Parathyroid adenoma (tissue), 2 donors: ENCODE measurements around the gene UGT3A1.
"Not testable (repeated sequence)": the region's sequence is repeated elsewhere in the genome, so short reads cannot be mapped to it uniquely, and the experiment has no call there.

Experiments
- H2AFZ ChIP-seq: fragments of 300-600 bp; sonication (generic); one replicate; pipeline ENCODE4 v1.7.0; 2017; ENCODE audit warnings: antibody characterized with exemption, mild to moderate bottlenecking
- H3K27ac ChIP-seq: fragments of 300-600 bp; sonication (generic); one replicate; pipeline ENCODE4 v1.7.0; 2017
- H3K27me3 ChIP-seq: fragments of 300-600 bp; sonication (generic); one replicate; pipeline ENCODE4 v1.7.0; 2017; ENCODE audit warnings: low read length; ENCODE audit not compliant: control insufficient read depth, insufficient read depth
- H3K36me3 ChIP-seq: fragments of 300-600 bp; sonication (generic); one replicate; pipeline ENCODE4 v1.7.0; 2017; ENCODE audit warnings: low read length; ENCODE audit not compliant: control insufficient read depth, insufficient read depth
- H3K4me1 ChIP-seq: fragments of 300-600 bp; sonication (generic); one replicate; pipeline ENCODE4 v1.7.0; 2017; ENCODE audit warnings: control low read depth
- H3K4me2 ChIP-seq: fragments of 300-600 bp; sonication (generic); one replicate; pipeline ENCODE4 v1.7.0; 2017; ENCODE audit warnings: low read length
- H3K4me3 ChIP-seq: fragments of 300-600 bp; sonication (generic); one replicate; pipeline ENCODE4 v1.7.0; 2017; ENCODE audit warnings: low read depth, low read length
- H3K79me2 ChIP-seq: fragments of 300-600 bp; sonication (generic); one replicate; pipeline ENCODE4 v1.7.0; 2017; ENCODE audit warnings: control low read depth
- H3K9ac ChIP-seq: fragments of 300-600 bp; sonication (generic); one replicate; pipeline ENCODE4 v1.7.0; 2017; ENCODE audit warnings: mild to moderate bottlenecking
- H3K9me3 ChIP-seq: fragments of 300-600 bp; sonication (generic); one replicate; pipeline ENCODE4 v1.7.0; 2017; ENCODE audit warnings: low read length; ENCODE audit not compliant: control insufficient read depth
- CTCF ChIP-seq: fragments of 300-600 bp; sonication (generic); IDR thresholded peaks from one replicate; pipeline ENCODE4 v1.7.0; 2017; ENCODE audit warnings: antibody characterized with exemption, mild to moderate bottlenecking
- donor health status: primary hyperparathyroidism.

Gene UGT3A1

DNA sequence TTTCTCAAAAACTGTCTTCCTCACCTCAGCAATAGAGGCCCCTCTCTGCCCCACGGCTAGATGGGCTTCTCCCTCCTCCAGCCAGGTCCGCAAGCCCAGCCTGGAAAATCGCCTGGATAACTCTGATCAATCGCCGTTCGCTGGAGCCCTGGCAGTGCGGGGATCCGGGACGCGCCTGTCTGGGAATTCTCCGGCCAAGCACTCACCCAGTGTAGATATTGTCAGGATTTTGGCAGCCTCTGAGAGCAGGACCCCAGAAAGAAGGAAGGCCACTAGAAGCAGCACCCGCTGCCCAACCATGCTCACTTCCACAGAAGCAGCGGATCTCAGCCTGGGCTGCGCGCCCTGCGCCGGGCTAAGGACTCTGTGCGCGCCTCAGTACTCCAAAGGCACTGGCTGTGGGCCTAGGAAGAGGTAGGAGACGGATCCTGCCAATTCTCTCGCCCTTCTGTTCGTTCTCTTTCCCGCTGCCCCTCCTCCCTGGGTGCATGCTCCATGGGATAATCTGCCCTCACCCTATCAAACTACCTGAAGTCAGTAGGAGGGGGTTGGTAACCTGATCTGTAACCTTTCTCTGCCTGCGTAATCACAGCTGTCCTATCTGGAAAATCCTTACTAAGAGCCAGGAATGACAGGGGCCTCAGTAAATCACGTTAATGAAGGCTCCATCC, at the start of gene UGT3A1:
TSS of gene UGT3A1 (minus strand) at position 450 of the 671 bp plus-strand sequence. CDS start at position 300, 150 bp downstream.
- Histone ChIP-seq H3K4me3 (no peak within 1 kb of the TSS), H2AFZ (no peak within 1 kb of the TSS), H3K4me2 (no peak within 1 kb of the TSS), H3K36me3 (no peaks in the 10 kb centered on the region), H3K9ac (no peak within 1 kb of the TSS), H3K9me3 (no peaks in the 10 kb centered on the region), H3K27me3 (no peaks in the 10 kb centered on the region), H3K27ac (no peak within 1 kb of the TSS), H3K79me2 (no peaks in the 10 kb centered on the region), H3K4me1 (no peaks in the 10 kb centered on the region)
- TF ChIP-seq CTCF = no peak

- Histone ChIP-seq H3K4me2 (no peak overlapping the region), H3K4me3 (no peak overlapping the region)
Measured at GRCh38 chr5:36035696-36036095, 44.5 kb upstream of the UGT3A1 start.

GRCh38 chr5:36034536-36035134, 43.4 kb upstream of the UGT3A1 start:
- H3K4me2 ChIP-seq, H3K36me3 ChIP-seq, H3K27ac ChIP-seq, H3K4me3 ChIP-seq, H3K27me3 ChIP-seq, H2AFZ ChIP-seq, H3K79me2 ChIP-seq, H3K9me3 ChIP-seq, H3K9ac ChIP-seq: not testable (repeated sequence)
- peaks cover 14% of the 10 kb centered on the region for H3K4me1 ChIP-seq

More at GRCh38 chr5:36035696-36036095, 44.5 kb upstream of the UGT3A1 start:
- no peaks in the 10 kb centered on the region for H3K36me3 ChIP-seq
- H3K4me1 ChIP-seq = peaks cover 14% of the 10 kb centered on the region
- H3K9ac ChIP-seq = no peak overlapping the region
- no peaks in the 10 kb centered on the region for H3K9me3 ChIP-seq
- no peaks in the 10 kb centered on the region for H3K27me3 ChIP-seq
- H3K79me2 ChIP-seq = no peaks in the 10 kb centered on the region
- no peak overlapping the region for H3K27ac ChIP-seq
- no peak overlapping the region for H2AFZ ChIP-seq
- TF ChIP-seq CTCF = no peak

- Histone ChIP-seq H3K27me3 (no peaks in the 10 kb centered on the region), H3K4me1 (peaks cover 14% of the 10 kb centered on the region), H2AFZ (peak overlapping the region; percentile 34), H3K36me3 (no peaks in the 10 kb centered on the region), H3K27ac (peak overlapping the region; percentile 16), H3K4me2 (no peak overlapping the region), H3K4me3 (no peak overlapping the region), H3K9ac (no peak overlapping the region), H3K79me2 (no peaks in the 10 kb centered on the region), H3K9me3 (no peaks in the 10 kb centered on the region)
- no peak for TF ChIP-seq CTCF
Measured at GRCh38 chr5:36033486-36033885, 42.3 kb upstream of the UGT3A1 start.

- Histone ChIP-seq H3K36me3 (no peaks in the 10 kb centered on the region), H3K4me3 (no peak overlapping the region), H3K4me1 (peaks cover 14% of the 10 kb centered on the region), H3K9ac (no peak overlapping the region), H2AFZ (peak overlapping the region; percentile 55), H3K27ac (peak overlapping the region; percentile 16), H3K4me2 (no peak overlapping the region), H3K79me2 (no peaks in the 10 kb centered on the region), H3K9me3 (no peaks in the 10 kb centered on the region), H3K27me3 (no peaks in the 10 kb centered on the region)
- TF ChIP-seq CTCF = no peak
Measured at GRCh38 chr5:36033047-36033446, 41.9 kb upstream of the UGT3A1 start.
